Large intestine (tissue), 3 donors: ENCODE results near the gene FOXQ1. TPM values are rescaled to one million over a fixed set of nuclear protein-coding genes. Genes with fewer than 3 reads are reported as not detected.

Experiments used
- DNase-seq, 2 donors: peaks; one replicate each; pipeline versions ENCODE4 v3.0.0 to v3.0.0-alpha.2; 2013
- H3K27ac ChIP-seq: one replicate; pipeline ENCODE4 v1.5.1; 2013; ENCODE audit warnings: low read length
- H3K27me3 ChIP-seq: 2 replicates; pipeline ENCODE4 v1.6.1; 2013; ENCODE audit warnings: low read length; ENCODE audit not compliant: control insufficient read depth, insufficient read depth
- H3K36me3 ChIP-seq: 2 replicates; pipeline ENCODE4 v1.6.1; 2013; ENCODE audit warnings: low read length; ENCODE audit not compliant: control insufficient read depth, insufficient read depth
- H3K4me1 ChIP-seq: one replicate; pipeline ENCODE4 v1.6.1; 2013; ENCODE audit warnings: low read length; ENCODE audit not compliant: control insufficient read depth, insufficient read depth
- H3K4me3 ChIP-seq: one replicate; pipeline ENCODE4 v1.5.1; 2013; ENCODE audit warnings: low read length
- H3K9me3 ChIP-seq: one replicate; pipeline ENCODE4 v1.6.1; 2013; ENCODE audit warnings: mild to moderate bottlenecking, low read depth, low read length, moderate library complexity; ENCODE audit not compliant: control insufficient read depth
- WGBS: methylation state at CpG from one replicate; pipeline ENCODE4 v1.1.5; 2013; ENCODE audit warnings: low lambda C conversion rate; ENCODE audit not compliant: insufficient coverage; 5-methylcytosine and 5-hydroxymethylcytosine counted together
- polyA plus RNA-seq: library from polyadenylated mRNA; unstranded; fragments of 120-200 nt; gene quantifications from one replicate; pipeline ENCODE4 v1.2.1, GENCODE V29; 2013

Gene FOXQ1
- polyA plus RNA-seq, 1 donor = 4.9 TPM

GRCh38 chr6:1312203-1312472 is 240 bp downstream of the FOXQ1 start:
- H3K36me3 ChIP-seq = no peaks in the 10 kb centered on the region
- WGBS = no CpG with 5 or more reads among the region's 25 CpGs
- H3K9me3 ChIP-seq = no peaks in the 10 kb centered on the region
- DNase-seq = no peak
- H3K4me3 ChIP-seq = peak overlapping the region; percentile 50
- peak overlapping the region; percentile 80 for H3K27ac ChIP-seq
- peaks cover 62% of the 10 kb centered on the region for H3K27me3 ChIP-seq
- H3K4me1 ChIP-seq = peaks cover 15% of the 10 kb centered on the region

- peaks cover 15% of the 10 kb centered on the region for H3K4me1 ChIP-seq
- DNase-seq = peak in 1 of 2 donors; percentile 70
- peaks cover 5% of the 10 kb centered on the region for H3K9me3 ChIP-seq
- peak overlapping the region; percentile 80 for H3K27ac ChIP-seq
- no peaks in the 10 kb centered on the region for H3K36me3 ChIP-seq
- peaks cover 67% of the 10 kb centered on the region for H3K27me3 ChIP-seq
- peak overlapping the region; percentile 50 for H3K4me3 ChIP-seq
- no CpG with 5 or more reads among the region's 109 CpGs for WGBS
Measured at GRCh38 chr6:1312473-1313367, 822 bp downstream of the FOXQ1 start.

GRCh38 chr6:1313384-1313766 is 1.5 kb downstream of the FOXQ1 start:
- H3K27me3 ChIP-seq = peaks cover 65% of the 10 kb centered on the region
- H3K36me3 ChIP-seq = no peaks in the 10 kb centered on the region
- H3K4me3 ChIP-seq = no peak overlapping the region
- DNase-seq = peak in 1 of 2 donors; percentile 50
- H3K4me1 ChIP-seq = peaks cover 15% of the 10 kb centered on the region
- H3K27ac ChIP-seq = no peak overlapping the region
- H3K9me3 ChIP-seq = peaks cover 6% of the 10 kb centered on the region
- no CpG with 5 or more reads among the region's 64 CpGs for WGBS

- peak overlapping the region; percentile 22 for H3K4me3 ChIP-seq
- H3K9me3 ChIP-seq = peaks cover 9% of the 10 kb centered on the region
- H3K4me1 ChIP-seq = peaks cover 15% of the 10 kb centered on the region
- no peaks in the 10 kb centered on the region for H3K36me3 ChIP-seq
- H3K27me3 ChIP-seq = peaks cover 65% of the 10 kb centered on the region
- H3K27ac ChIP-seq = no peak overlapping the region
- WGBS = 22% methylated on average over 5 of the region's 45 CpGs
- DNase-seq = peak in 1 of 2 donors; percentile 78
Measured at GRCh38 chr6:1313767-1314503, 2.0 kb downstream of the FOXQ1 start.

- no peak for DNase-seq
- Histone ChIP-seq H3K9me3 (peaks cover 9% of the 10 kb centered on the region), H3K27me3 (peaks cover 61% of the 10 kb centered on the region), H3K36me3 (no peaks in the 10 kb centered on the region), H3K4me3 (no peak overlapping the region), H3K27ac (no peak overlapping the region), H3K4me1 (peaks cover 15% of the 10 kb centered on the region)
- WGBS = no CpG with 5 or more reads among the region's 2 CpGs
Measured at GRCh38 chr6:1314617-1315016, 2.7 kb downstream of the FOXQ1 start.

- no peak overlapping the region for H3K27ac ChIP-seq
Measured at GRCh38 chr6:1315201-1315559, 3.3 kb downstream of the FOXQ1 start.

GRCh38 chr6:1315560-1316386 is 3.9 kb downstream of the FOXQ1 start:
- Histone ChIP-seq H3K9me3 (peaks cover 9% of the 10 kb centered on the region), H3K4me3 (peak overlapping the region; percentile 39), H3K27me3 (peaks cover 52% of the 10 kb centered on the region), H3K36me3 (no peaks in the 10 kb centered on the region), H3K4me1 (peaks cover 15% of the 10 kb centered on the region), H3K27ac (no peak overlapping the region)
- 49% methylated on average over 4 of the region's 11 CpGs for WGBS
- DNase-seq = no peak

More at GRCh38 chr6:1315201-1315559, 3.3 kb downstream of the FOXQ1 start:
- Histone ChIP-seq H3K36me3 (no peaks in the 10 kb centered on the region), H3K4me3 (no peak overlapping the region), H3K9me3 (peaks cover 9% of the 10 kb centered on the region), H3K4me1 (peaks cover 15% of the 10 kb centered on the region), H3K27me3 (peaks cover 56% of the 10 kb centered on the region)
- no CpG with 5 or more reads among the region's 1 CpG for WGBS
- no peak for DNase-seq

GRCh38 chr6:1316489-1316971 is 4.6 kb downstream of the FOXQ1 start:
- peaks cover 9% of the 10 kb centered on the region for H3K4me1 ChIP-seq
- peak in 1 of 2 donors; percentile 58 for DNase-seq
- peak overlapping the region; percentile 39 for H3K4me3 ChIP-seq
- peaks cover 9% of the 10 kb centered on the region for H3K9me3 ChIP-seq
- peaks cover 44% of the 10 kb centered on the region for H3K27me3 ChIP-seq
- no CpG with 5 or more reads among the region's 35 CpGs for WGBS
- peak overlapping the region; percentile 48 for H3K27ac ChIP-seq
- H3K36me3 ChIP-seq = no peaks in the 10 kb centered on the region

GRCh38 chr6:1317302-1317815 is 5.5 kb downstream of the FOXQ1 start:
- Histone ChIP-seq H3K27ac (no peak overlapping the region), H3K4me3 (no peak overlapping the region), H3K4me1 (peaks cover 9% of the 10 kb centered on the region), H3K9me3 (peaks cover 9% of the 10 kb centered on the region), H3K36me3 (no peaks in the 10 kb centered on the region), H3K27me3 (peaks cover 37% of the 10 kb centered on the region)
- WGBS = no CpG with 5 or more reads among the region's 43 CpGs
- no peak for DNase-seq

- Histone ChIP-seq H3K27me3 (peaks cover 34% of the 10 kb centered on the region), H3K4me1 (peaks cover 9% of the 10 kb centered on the region), H3K9me3 (peaks cover 9% of the 10 kb centered on the region), H3K36me3 (no peaks in the 10 kb centered on the region), H3K27ac (no peak overlapping the region), H3K4me3 (no peak overlapping the region)
- DNase-seq = no peak
- WGBS = no CpG with 5 or more reads among the region's 7 CpGs
Measured at GRCh38 chr6:1318036-1318435, 6.1 kb downstream of the FOXQ1 start.
